Parietal lobe (tissue), 1 donor: ENCODE measurements around the gene PPP2R2C. TPM values are rescaled to one million over a fixed set of nuclear protein-coding genes. Genes with fewer than 3 reads are reported as not detected.

Source experiments
- total RNA-seq: library from RNA; depleted of rRNA; stranded (reverse); fragments of >200 nt; gene quantifications from one replicate; pipeline ENCODE4 v1.2.3, GENCODE V29; 2014

Gene PPP2R2C
- total RNA-seq, result 60.7 TPM

DNA sequence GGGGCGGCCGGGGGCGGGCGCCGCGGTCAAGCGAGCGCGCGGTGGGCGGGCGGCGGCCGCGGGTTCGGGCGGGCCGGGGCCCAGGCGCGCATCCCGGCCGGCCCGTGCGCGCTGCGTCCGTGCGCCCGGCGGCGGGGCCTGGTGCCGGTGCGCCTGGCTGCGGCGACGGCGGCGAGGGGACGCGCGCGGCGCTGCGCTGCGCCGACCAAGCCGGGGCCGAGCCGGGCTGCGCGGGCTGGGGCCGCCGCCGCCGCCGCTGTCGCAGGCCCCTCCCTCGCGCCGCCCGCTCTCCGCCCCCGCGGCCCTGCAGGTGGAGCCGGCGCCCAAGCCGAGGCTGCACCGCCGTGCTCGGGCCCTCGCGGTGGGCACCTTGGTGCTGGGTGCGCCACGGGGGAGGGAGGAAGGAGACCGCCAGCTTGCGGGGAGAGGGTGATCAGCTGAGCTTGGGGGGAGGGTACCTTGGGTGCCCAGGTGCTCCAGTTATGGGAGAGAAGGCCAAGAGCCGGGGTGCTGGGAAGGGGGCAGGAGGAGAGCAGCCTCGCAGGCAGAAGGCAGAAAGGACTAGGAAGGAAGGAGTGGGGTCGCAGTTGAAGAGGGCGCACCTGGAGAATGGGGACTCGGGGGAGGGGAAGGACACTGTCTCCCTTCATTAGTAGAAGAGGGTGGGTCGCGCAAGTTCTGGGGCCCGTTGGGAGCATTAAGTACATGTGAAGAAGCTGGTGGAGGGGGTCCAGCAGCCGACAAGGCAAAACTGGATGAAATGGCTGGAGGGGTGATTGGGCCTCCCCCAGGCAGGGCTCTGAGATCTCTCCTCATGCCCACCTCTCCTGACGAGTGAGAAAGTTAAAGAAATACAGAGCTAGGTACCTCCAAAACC is at the start of gene PPP2R2C:
Gene PPP2R2C (minus strand): TSS at position 228 of the 877 bp plus-strand sequence. CDS start 385 bp downstream, outside the sequence.

Other genes with a start within 250 kb of the PPP2R2C start
- 5.9 TPM for gene WFS1, start 202.8 kb downstream of the PPP2R2C start, total RNA-seq
- gene MAN2B2, start 102.6 kb upstream of the PPP2R2C start, total RNA-seq, result 11.0 TPM
- gene MRFAP1, start 168.1 kb upstream of the PPP2R2C start, total RNA-seq, result 67.0 TPM
- gene S100P, start 221.3 kb upstream of the PPP2R2C start, total RNA-seq, result 0.31 TPM
- gene MRFAP1L1, start 237.3 kb upstream of the PPP2R2C start, total RNA-seq, result 87.0 TPM
- 12.5 TPM for gene BLOC1S4, start 243.6 kb upstream of the PPP2R2C start, total RNA-seq